Measurements from ENCODE around the gene ADSS1. TPM values are rescaled to one million over a fixed set of nuclear protein-coding genes. Genes with fewer than 3 reads are reported as not detected.
A peak's percentile ranks its signal among the peaks of the same experiment; 100 is the strongest.

Gene ADSS1
- total RNA-seq, 3 donors from 2014 or later, result 2.0 to 6.0 (median 4.2) TPM

DNA sequence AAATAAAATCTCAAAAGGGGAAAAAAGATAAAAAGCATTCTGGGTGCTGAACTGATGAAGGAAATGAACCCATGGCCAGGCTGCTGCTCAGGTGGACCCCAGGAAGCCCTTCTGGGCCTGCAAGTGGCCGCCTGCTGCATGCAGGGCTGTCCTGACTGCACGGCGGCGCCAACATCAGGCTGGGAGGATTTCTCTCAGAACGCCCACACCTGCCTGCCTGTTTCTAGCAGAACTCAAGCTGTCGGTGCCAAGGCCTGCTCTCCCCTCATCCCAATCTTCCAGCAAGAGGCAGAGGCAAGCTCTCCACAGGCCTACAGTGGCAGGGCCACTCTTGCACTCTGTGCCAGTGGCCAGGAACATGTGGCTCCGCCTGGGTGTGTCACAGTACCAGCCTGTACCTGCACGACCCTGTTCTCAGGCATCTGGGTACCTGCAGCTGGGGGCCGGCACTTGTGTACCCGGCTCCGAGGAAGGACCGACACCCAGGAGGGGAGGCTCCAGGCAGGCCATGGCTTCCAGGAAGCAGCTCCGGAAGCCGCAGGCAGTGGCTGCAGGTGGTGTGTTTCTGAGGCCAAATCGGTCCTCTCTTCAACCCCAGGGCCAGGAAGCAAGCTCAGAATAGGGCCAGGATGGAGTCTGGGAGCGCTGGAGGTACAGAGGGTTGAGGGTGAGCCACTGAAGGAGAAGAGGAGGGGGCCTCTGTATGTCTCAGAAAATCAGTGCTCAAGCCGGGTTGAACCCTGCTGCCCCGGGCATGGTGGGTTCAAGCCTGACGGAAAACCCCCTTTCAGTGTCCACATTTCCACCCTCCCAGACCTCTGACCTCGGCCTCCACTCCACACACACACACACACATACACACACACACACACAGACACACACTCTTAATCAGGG, 37.2 kb upstream of the ADSS1 start:
- intact Hi-C loops (cut with DNase I, micrococcal nuclease), result no loop called here
- Histone ChIP-seq H3K36me3 (ENCODE audit: low read depth) (no peaks in the 10 kb centered on the region), H3K4me3 (no peak overlapping the region), H3K9me3 (no peaks in the 10 kb centered on the region), H3K4me1 (ENCODE audit: low read depth) (peaks cover 50% of the 10 kb centered on the region)
- TF ChIP-seq, protein P1, sequence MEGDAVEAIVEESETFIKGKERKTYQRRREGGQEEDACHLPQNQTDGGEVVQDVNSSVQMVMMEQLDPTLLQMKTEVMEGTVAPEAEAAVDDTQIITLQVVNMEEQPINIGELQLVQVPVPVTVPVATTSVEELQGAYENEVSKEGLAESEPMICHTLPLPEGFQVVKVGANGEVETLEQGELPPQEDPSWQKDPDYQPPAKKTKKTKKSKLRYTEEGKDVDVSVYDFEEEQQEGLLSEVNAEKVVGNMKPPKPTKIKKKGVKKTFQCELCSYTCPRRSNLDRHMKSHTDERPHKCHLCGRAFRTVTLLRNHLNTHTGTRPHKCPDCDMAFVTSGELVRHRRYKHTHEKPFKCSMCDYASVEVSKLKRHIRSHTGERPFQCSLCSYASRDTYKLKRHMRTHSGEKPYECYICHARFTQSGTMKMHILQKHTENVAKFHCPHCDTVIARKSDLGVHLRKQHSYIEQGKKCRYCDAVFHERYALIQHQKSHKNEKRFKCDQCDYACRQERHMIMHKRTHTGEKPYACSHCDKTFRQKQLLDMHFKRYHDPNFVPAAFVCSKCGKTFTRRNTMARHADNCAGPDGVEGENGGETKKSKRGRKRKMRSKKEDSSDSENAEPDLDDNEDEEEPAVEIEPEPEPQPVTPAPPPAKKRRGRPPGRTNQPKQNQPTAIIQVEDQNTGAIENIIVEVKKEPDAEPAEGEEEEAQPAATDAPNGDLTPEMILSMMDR (IDR thresholded peaks at IDR 0.05), result no peak
- ATAC-seq, result peak; percentile 2
- peak; percentile 56 to 79 (median 73) for DNase-seq

DNA sequence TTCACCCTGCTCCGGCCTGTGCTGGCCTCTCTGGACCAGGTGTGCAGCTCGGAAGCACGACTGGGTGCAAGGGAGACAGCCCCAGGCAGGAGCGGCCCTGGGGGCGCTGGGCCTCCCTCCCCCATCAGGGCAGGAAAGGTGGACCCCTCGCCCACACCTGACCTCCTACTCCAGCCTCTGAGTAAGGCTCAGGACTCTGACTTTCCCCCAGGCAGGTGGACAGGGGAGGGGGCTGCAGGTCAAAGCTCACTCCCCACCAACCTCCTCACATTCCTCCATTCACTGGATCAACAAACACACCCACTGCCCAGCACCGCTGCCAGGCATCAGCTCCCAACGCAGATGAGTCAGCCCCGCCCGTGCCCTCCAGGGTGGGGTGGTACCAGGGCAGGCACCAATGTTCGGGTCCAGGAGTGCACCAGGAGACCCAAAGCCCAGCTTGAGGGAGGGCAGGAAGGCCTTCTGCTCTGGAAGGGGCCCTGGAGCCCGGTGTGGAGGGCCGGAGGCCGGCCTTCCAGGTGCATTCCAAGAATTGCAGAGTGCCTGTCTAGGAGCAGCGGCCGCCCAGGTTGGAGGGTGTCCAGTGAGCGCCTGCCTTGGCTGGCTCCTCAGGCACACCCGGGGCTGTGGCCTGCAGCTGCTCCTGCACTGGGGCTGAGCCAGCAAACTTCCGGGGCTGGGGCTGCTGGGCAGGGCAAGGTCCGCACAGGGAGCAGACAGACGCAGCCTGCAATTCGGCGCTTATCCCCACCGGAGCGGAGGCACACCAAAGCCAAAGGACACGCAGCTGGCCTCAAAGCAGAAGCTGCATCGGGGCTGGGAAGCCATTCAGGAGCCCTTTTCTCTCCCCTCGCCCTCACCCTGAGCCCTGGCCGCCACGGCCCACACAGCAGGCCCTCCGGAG, 36.2 kb upstream of the ADSS1 start:
- Histone ChIP-seq H3K4me1 (ENCODE audit: low read depth) (peaks cover 49% of the 10 kb centered on the region), H3K4me3 (no peak overlapping the region)
- intact Hi-C loops (cut with DNase I, micrococcal nuclease), result no loop called here

DNA sequence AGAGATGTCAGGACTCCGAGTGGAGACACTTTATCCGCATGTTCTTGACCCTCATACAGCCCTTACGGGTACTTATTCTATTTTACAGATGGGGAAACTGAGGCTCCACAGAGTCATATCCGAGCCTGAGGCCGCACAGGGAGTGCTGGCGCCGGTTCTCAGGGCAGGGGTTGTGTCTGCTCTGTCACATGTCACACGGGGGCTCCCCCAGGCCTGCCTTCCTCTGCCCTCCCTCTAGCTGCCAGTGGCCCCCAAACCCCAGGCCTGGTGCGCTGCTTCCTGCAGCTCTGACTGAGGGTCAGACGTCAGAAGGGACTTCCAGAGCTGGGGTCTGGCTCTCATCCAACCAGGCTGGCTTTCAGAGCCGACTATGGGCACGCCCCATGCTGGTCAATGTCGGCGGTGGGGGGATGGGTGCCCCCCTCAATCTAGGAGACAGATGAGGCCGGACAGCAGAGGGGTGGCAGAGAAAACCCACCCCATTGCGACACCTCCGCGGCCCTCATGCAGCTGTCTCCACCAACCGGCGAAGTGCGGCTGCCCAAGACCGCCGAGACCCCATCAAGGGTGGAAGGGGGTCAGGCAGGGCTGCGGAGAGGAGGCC, 35.4 kb upstream of the ADSS1 start:
- Histone ChIP-seq H3K4me1 (ENCODE audit: low read depth) (peaks cover 52% of the 10 kb centered on the region), H3K36me3 (ENCODE audit: low read depth) (no peaks in the 10 kb centered on the region), H3K9me3 (no peaks in the 10 kb centered on the region), H3K4me3 (peak overlapping the region; percentile 91)
- ATAC-seq (peak; percentile 28), DNase-seq (peak; percentile 77 to 80 (median 80))
- intact Hi-C loops (cut with DNase I, micrococcal nuclease), result no loop called here
- TF ChIP-seq, protein P1 (IDR thresholded peaks at IDR 0.05), result no peak

More for the DNA sequence above, 36.2 kb upstream of the ADSS1 start:
- DNase-seq (peak; percentile 93 to 95 (median 95)), ATAC-seq (peak; percentile 79)
- no peaks in the 10 kb centered on the region for H3K9me3 ChIP-seq
- no peaks in the 10 kb centered on the region for H3K36me3 ChIP-seq (ENCODE audit: low read depth)
- TF ChIP-seq, protein P1 (IDR thresholded peaks at IDR 0.05), result no peak

DNA sequence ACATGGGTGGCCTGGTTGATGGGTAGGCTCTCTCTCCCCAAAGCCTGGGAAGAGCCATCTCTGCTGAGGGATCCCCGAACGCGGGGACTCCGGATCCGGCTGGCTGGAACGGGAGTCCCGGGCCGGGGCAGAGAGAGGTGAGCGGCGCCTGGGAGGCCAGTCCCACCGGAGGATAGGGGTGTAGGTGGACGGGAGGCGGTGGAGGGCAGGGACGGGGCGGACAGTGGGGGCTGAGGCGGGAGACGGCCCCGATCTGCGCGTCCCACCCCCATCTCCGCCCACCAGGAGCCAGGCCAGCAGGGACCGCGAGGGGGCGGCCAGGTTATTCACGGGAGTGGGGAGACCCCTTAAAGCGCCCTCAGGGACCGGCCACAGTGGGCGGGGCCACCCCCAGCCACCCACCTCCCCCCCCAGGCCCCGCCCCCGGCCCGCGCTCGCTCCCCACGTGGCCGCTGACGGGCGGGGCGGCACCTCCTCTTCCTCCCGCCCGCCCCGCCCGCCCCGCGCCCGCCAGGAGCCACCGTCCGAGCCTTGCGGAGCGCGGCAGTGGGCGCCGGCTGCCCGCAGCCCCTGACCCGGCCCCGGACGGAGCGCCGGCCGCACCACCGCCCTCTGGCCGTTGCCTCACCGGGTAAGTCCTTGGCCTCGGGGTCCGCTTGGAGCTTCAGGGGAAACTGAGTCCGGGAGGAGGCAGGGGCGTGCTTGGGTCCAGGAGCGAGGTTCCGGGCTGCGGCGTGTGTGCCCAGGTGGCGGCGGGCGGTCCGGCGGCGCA, 34.7 kb upstream of the ADSS1 start, which contains the start of gene INF2:
TSS of gene INF2 (plus strand) at position 510 of the 772 bp plus-strand sequence. CDS start 11,748 bp downstream, outside the sequence.
- ATAC-seq (peak; percentile 66), DNase-seq (peak; percentile 75 to 83 (median 82))
- H3K4me1 ChIP-seq (ENCODE audit: low read depth), result peaks cover 58% of the 10 kb centered on the region

More for the DNA sequence above, 34.7 kb upstream of the ADSS1 start, which contains the start of gene INF2:
- H3K4me3 ChIP-seq, result peak within 1 kb of the TSS; percentile 91
- intact Hi-C loops (cut with DNase I, micrococcal nuclease), result no loop called here
- TF ChIP-seq, protein P1 (IDR thresholded peaks at IDR 0.05), result no peak
- no peaks in the 10 kb centered on the region for H3K9me3 ChIP-seq
- no peaks in the 10 kb centered on the region for H3K36me3 ChIP-seq (ENCODE audit: low read depth)

All from mucosa of descending colon (tissue), 3 donors.